SK-N-SH treated with all-trans-retinoic acid at 6 μM for 48 hours (cell line): ENCODE results near the gene NEDD4.

Source experiments
- ATAC-seq: fragments of 200-7000 bp; cut with Tn5 transposase; 3 replicates; pipeline ENCODE4 v1.9.1; 2020; ENCODE audit warnings: mild to moderate bottlenecking, moderate library complexity
- BACH2 ChIP-seq: fragments of 250-450 bp; sonication (Bioruptor Pico); IDR thresholded peaks from 2 replicates; pipeline ENCODE4 v1.9.0; 2021; ENCODE audit warnings: mild to moderate bottlenecking, borderline replicate concordance
- CSDC2 ChIP-seq: fragments of 250-450 bp; sonication (Bioruptor Pico); IDR thresholded peaks from 2 replicates; pipeline ENCODE4 v1.5.0; 2020; ENCODE audit warnings: mild to moderate bottlenecking, moderate library complexity
- CSRNP3 ChIP-seq: fragments of 250-450 bp; sonication (Bioruptor Pico); IDR thresholded peaks from 2 replicates; pipeline ENCODE4 v1.5.1; 2021; ENCODE audit warnings: mild to moderate bottlenecking, moderate library complexity
- ESRRG ChIP-seq: fragments of 250-450 bp; sonication (Bioruptor Pico); IDR thresholded peaks from 2 replicates; pipeline ENCODE4 v1.6.1; 2021; ENCODE audit warnings: mild to moderate bottlenecking
- GLIS3 ChIP-seq: fragments of 250-450 bp; sonication (Bioruptor Pico); IDR thresholded peaks from 2 replicates; pipeline ENCODE4 v1.5.0; 2020; ENCODE audit warnings: mild to moderate bottlenecking, moderate library complexity
- ISL1 ChIP-seq: fragments of 250-450 bp; sonication (Bioruptor Pico); IDR thresholded peaks from 2 replicates; pipeline ENCODE4 v2.1.2; 2022; ENCODE audit warnings: mild to moderate bottlenecking, moderate library complexity
- OSR1 ChIP-seq: fragments of 250-450 bp; sonication (Bioruptor Pico); IDR thresholded peaks from 2 replicates; pipeline ENCODE4 v1.8.0; 2022; ENCODE audit warnings: moderate library complexity, mild to moderate bottlenecking, inconsistent platforms
- POU6F1 ChIP-seq: fragments of 250-450 bp; sonication (Bioruptor Pico); IDR thresholded peaks from 2 replicates; pipeline ENCODE4 v1.8.0; 2021; ENCODE audit warnings: low read depth, mild to moderate bottlenecking, moderate library complexity, borderline replicate concordance
- PPARA ChIP-seq: fragments of 250-450 bp; sonication (Bioruptor Pico); IDR thresholded peaks from 2 replicates; pipeline ENCODE4 v1.5.0; 2020; ENCODE audit warnings: mild to moderate bottlenecking, borderline replicate concordance
- RARB ChIP-seq: fragments of 250-450 bp; sonication (Bioruptor Pico); IDR thresholded peaks from 2 replicates; pipeline ENCODE4 v1.8.0; 2021; ENCODE audit warnings: mild to moderate bottlenecking, moderate library complexity
- SNAI2 ChIP-seq: fragments of 250-450 bp; sonication (Bioruptor Pico); IDR thresholded peaks from 2 replicates; pipeline ENCODE4 v1.5.0; 2020; ENCODE audit warnings: mild to moderate bottlenecking, moderate library complexity
- TCF4 ChIP-seq: fragments of 250-450 bp; sonication (Bioruptor Pico); IDR thresholded peaks from 2 replicates; pipeline ENCODE4 v1.8.0; 2021; ENCODE audit warnings: mild to moderate bottlenecking, moderate library complexity, borderline replicate concordance
- TOX ChIP-seq: fragments of 250-450 bp; sonication (Bioruptor Pico); IDR thresholded peaks from 2 replicates; pipeline ENCODE4 v1.8.0; 2021; ENCODE audit warnings: mild to moderate bottlenecking, moderate library complexity, borderline replicate concordance
- ZC3H10 ChIP-seq: fragments of 250-450 bp; sonication (Bioruptor Pico); IDR thresholded peaks from 2 replicates; pipeline ENCODE4 v1.5.1; 2021; ENCODE audit warnings: mild to moderate bottlenecking, moderate library complexity
- ZFP30 ChIP-seq: fragments of 450-650 bp; formaldehyde crosslinking; IDR thresholded peaks from 2 replicates; pipeline ENCODE4 v1.5.0; 2022; ENCODE audit warnings: mild to moderate bottlenecking, moderate library complexity
- ZNF565 ChIP-seq: fragments of 450-650 bp; formaldehyde crosslinking; conservative IDR thresholded peaks from 2 replicates; pipeline ENCODE4 v1.5.0; 2020; ENCODE audit warnings: low read depth, mild to moderate bottlenecking, moderate library complexity
- ZNF8 ChIP-seq: fragments of 450-650 bp; formaldehyde crosslinking; IDR thresholded peaks from 2 replicates; pipeline ENCODE4 v1.5.0; 2020; ENCODE audit warnings: mild to moderate bottlenecking, moderate library complexity
- TF ChIP-seq, protein P1 (sequence below): fragments of 250-450 bp; sonication (Bioruptor Pico); IDR thresholded peaks from 2 replicates; pipeline ENCODE4 v1.8.0; 2020; ENCODE audit warnings: mild to moderate bottlenecking, moderate library complexity, borderline replicate concordance
- TF ChIP-seq, protein P2 (sequence below): fragments of 250-450 bp; sonication (Bioruptor Pico); IDR thresholded peaks from 2 replicates; pipeline ENCODE4 v1.5.0; 2020; ENCODE audit warnings: mild to moderate bottlenecking, moderate library complexity

The NEDD4 gene

GRCh38 chr15:55937040-55937439, 56.4 kb downstream of the NEDD4 start:
- TF ChIP-seq SNAI2 (CRISPR knock-in tag), result no peak
- peak; percentile 30; the same call in 1 of the 2 replicates for TF ChIP-seq ISL1 (CRISPR knock-in tag)
- no peak for TF ChIP-seq POU6F1
- TF ChIP-seq OSR1 (CRISPR knock-in tag), result no peak
- no peak for ATAC-seq

DNA sequence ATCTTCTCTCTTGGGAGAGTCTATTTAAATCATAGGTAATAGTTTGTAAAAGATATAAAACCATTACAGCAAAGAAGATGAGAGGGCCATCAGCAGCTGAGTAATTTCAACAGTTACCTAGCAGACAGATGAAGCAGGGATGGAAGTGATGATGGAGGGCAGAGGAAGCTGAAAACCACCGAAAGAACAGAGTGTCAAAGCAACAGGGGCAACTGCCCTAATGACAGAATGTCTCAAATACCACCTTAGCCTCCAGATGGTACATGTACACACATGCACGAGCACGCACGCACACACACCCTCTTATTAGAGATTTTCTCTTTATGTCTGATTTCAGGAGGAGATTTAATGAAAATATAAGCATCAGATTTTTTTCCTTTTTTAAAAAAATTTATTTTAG, 64.5 kb downstream of the NEDD4 start:
- TF ChIP-seq GLIS3 (CRISPR knock-in tag) (no peak), POU6F1 (no peak), ZC3H10 (CRISPR knock-in tag) (no peak), CSDC2 (CRISPR knock-in tag) (no peak), RARB (no peak), OSR1 (CRISPR knock-in tag) (no peak), ZNF565 (CRISPR knock-in tag) (no peak), CSRNP3 (no peak), ZNF8 (no peak), ESRRG (CRISPR knock-in tag) (no peak), TOX (no peak), PPARA (CRISPR knock-in tag) (no peak), ISL1 (CRISPR knock-in tag) (no peak), SNAI2 (CRISPR knock-in tag) (no peak)
- TF ChIP-seq, protein P1, sequence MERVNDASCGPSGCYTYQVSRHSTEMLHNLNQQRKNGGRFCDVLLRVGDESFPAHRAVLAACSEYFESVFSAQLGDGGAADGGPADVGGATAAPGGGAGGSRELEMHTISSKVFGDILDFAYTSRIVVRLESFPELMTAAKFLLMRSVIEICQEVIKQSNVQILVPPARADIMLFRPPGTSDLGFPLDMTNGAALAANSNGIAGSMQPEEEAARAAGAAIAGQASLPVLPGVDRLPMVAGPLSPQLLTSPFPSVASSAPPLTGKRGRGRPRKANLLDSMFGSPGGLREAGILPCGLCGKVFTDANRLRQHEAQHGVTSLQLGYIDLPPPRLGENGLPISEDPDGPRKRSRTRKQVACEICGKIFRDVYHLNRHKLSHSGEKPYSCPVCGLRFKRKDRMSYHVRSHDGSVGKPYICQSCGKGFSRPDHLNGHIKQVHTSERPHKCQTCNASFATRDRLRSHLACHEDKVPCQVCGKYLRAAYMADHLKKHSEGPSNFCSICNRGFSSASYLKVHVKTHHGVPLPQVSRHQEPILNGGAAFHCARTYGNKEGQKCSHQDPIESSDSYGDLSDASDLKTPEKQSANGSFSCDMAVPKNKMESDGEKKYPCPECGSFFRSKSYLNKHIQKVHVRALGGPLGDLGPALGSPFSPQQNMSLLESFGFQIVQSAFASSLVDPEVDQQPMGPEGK (CRISPR knock-in tag), result no peak
- TF ChIP-seq, protein P2, sequence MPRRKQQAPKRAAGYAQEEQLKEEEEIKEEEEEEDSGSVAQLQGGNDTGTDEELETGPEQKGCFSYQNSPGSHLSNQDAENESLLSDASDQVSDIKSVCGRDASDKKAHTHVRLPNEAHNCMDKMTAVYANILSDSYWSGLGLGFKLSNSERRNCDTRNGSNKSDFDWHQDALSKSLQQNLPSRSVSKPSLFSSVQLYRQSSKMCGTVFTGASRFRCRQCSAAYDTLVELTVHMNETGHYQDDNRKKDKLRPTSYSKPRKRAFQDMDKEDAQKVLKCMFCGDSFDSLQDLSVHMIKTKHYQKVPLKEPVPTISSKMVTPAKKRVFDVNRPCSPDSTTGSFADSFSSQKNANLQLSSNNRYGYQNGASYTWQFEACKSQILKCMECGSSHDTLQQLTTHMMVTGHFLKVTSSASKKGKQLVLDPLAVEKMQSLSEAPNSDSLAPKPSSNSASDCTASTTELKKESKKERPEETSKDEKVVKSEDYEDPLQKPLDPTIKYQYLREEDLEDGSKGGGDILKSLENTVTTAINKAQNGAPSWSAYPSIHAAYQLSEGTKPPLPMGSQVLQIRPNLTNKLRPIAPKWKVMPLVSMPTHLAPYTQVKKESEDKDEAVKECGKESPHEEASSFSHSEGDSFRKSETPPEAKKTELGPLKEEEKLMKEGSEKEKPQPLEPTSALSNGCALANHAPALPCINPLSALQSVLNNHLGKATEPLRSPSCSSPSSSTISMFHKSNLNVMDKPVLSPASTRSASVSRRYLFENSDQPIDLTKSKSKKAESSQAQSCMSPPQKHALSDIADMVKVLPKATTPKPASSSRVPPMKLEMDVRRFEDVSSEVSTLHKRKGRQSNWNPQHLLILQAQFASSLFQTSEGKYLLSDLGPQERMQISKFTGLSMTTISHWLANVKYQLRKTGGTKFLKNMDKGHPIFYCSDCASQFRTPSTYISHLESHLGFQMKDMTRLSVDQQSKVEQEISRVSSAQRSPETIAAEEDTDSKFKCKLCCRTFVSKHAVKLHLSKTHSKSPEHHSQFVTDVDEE (CRISPR knock-in tag), result no peak
- no peak for ATAC-seq

DNA sequence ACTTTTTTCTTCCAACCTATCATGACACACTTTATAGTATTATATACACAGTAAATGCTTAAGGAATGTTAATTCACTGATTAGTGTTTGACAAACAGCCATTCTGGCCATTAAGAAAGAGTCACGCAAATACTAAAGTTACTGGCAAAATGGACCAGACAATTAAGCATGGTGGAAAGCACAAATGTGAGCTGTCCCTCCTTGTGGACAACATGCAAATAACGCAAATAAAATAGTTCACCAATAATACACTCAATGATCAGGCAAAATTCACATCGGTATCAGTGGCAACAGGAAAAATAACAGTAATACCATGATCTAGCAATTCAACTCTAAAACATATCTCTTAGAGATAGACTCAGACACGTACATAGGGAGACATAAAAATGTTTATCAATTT, 71.7 kb downstream of the NEDD4 start:
- TF ChIP-seq ZNF8 (no peak), POU6F1 (no peak), CSRNP3 (no peak), SNAI2 (CRISPR knock-in tag) (no peak), ZFP30 (CRISPR knock-in tag) (no peak), TOX (no peak), BACH2 (no peak), OSR1 (CRISPR knock-in tag) (no peak), TCF4 (CRISPR knock-in tag) (no peak)
- TF ChIP-seq, all 23 proteins: peak for 0
- ATAC-seq, result no peak
